ENCODE measurements around the gene MYL11.

- no peak for TF ChIP-seq SIN3A (IDR thresholded peaks at IDR 0.05; ENCODE audit: borderline replicate concordance, insufficient read depth, low read length)
- no peak for TF ChIP-seq REST (IDR thresholded peaks at IDR 0.05; ENCODE audit: insufficient read depth in 1 of 2, low read depth in 2 of 2, low read length in 2 of 2)
- no peak for TF ChIP-seq TAF1 (IDR thresholded peaks at IDR 0.05; ENCODE audit: borderline replicate concordance, insufficient read depth, low read length)
- TF ChIP-seq POLR2AphosphoS5 (IDR thresholded peaks at IDR 0.05; ENCODE audit: low read depth, low read length) = no peak
Measured at GRCh38 chr16:30409125-30410060, 34.8 kb downstream of the MYL11 start.

Measured in PFSK-1 (cell line).